ENCODE data around the gene PDE4B. TPM values are rescaled to one million over a fixed set of nuclear protein-coding genes. Genes with fewer than 3 reads are reported as not detected.

The PDE4B gene
- total RNA-seq, 2 donors from 2014 or later, result 1.6 to 12.2 TPM

GRCh38 chr1:66167267-66167666, 374.6 kb downstream of the PDE4B start:
- DNase-seq, result no peak
- H3K4me1 ChIP-seq, result no peaks in the 10 kb centered on the region
- no peak for ATAC-seq
- intact Hi-C loops (cut with DNase I), result no loop called here
- no peak overlapping the region for H3K27ac ChIP-seq
- TF ChIP-seq POLR2A (IDR thresholded peaks at IDR 0.05), result no peak
- TF ChIP-seq CTCF (IDR thresholded peaks at IDR 0.05), result no peak
- no peak overlapping the region for H3K4me3 ChIP-seq
- no peaks in the 10 kb centered on the region for H3K27me3 ChIP-seq
- H3K36me3 ChIP-seq (replicated peaks in 1 of 2; ENCODE audit: insufficient read depth in 1 of 2, low read depth in 2 of 2), result no peaks in the 10 kb centered on the region
- H3K9me3 ChIP-seq, result no peaks in the 10 kb centered on the region

GRCh38 chr1:66168467-66168887, 375.8 kb downstream of the PDE4B start:
- WGBS, 2 donors, result 68 to 71% methylated on average over 5 of the region's 5 CpGs
- H3K4me3 ChIP-seq, result no peak overlapping the region
- no peaks in the 10 kb centered on the region for H3K9me3 ChIP-seq
- TF ChIP-seq CTCF (IDR thresholded peaks at IDR 0.05) (no peak), POLR2A (IDR thresholded peaks at IDR 0.05) (no peak)
- ATAC-seq (no peak), DNase-seq (no peak)
- no peaks in the 10 kb centered on the region for H3K27me3 ChIP-seq
- intact Hi-C loops (cut with DNase I), result no loop called here
- no peaks in the 10 kb centered on the region for H3K4me1 ChIP-seq
- H3K36me3 ChIP-seq (replicated peaks in 1 of 2; ENCODE audit: insufficient read depth in 1 of 2, low read depth in 2 of 2), result no peaks in the 10 kb centered on the region
- H3K27ac ChIP-seq, result no peak overlapping the region

DNA sequence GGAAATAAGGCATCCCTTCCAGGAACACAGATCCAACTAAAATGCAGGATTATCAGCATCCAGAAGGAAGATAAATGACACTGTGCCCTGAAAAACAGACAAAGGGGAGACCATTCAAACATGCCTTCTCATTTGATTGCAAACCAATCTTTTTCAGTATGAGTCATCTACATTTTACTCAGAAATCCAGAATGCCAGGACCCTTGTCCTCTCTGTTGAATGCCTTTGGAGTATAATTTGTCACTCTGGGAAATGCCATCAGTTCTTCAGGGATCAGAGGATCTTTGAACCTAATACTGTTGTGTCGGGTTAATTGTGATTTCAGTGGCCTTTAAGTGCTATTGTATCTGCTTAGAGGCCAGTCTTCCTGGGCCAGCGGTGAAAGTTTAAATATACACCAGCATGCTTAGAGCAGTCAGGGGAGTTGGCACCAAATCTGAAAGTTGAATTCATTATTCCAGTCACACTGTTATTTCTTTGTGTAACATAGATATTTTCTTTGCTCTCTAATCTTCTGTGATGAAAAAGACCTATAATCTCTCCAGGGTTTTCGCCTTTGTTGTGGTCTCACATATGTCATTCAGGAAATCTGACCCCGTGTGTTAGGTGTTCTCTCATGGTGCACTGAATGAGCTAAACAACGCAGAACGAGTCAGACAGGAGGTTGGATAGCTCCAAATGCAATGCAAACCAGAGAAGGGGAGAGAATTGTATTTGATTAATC, 376.4 kb downstream of the PDE4B start:
- no peaks in the 10 kb centered on the region for H3K9me3 ChIP-seq
- no peaks in the 10 kb centered on the region for H3K36me3 ChIP-seq (replicated peaks in 1 of 2; ENCODE audit: insufficient read depth in 1 of 2, low read depth in 2 of 2)
- intact Hi-C loops (cut with DNase I), result no loop called here
- H3K27me3 ChIP-seq, result no peaks in the 10 kb centered on the region
- H3K27ac ChIP-seq, result no peak overlapping the region
- no peaks in the 10 kb centered on the region for H3K4me1 ChIP-seq
- H3K4me3 ChIP-seq, result no peak overlapping the region
- 15 to 24% methylated on average over 6 of the region's 6 CpGs for WGBS, 2 donors
- ATAC-seq, result no peak
- TF ChIP-seq CTCF (IDR thresholded peaks at IDR 0.05), result no peak
- no peak for DNase-seq

DNA sequence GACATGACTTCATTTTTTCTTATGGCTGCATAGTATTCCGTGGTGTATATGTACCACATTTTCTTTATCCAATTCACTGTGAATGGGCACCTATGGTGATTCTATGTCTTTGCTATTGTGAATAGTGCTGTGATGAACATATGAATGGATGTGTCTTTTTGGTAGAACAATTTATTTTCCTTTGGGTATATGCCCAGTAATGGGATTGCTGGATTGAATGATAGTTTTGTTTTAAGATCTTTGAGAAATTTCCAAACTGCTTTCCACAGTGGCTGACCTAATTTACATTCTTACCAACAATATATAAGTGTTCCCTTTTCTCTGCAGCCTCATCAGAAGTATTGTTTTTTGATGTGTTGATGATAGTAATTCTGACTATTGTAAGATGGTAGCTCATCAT, 379.6 kb downstream of the PDE4B start:
- Histone ChIP-seq H3K4me1 (no peaks in the 10 kb centered on the region), H3K4me3 (no peak overlapping the region)
- WGBS, 2 donors, result 73 to 76% methylated on average over 1 of the region's 1 CpG

More for the DNA sequence above, 379.6 kb downstream of the PDE4B start:
- H3K27ac ChIP-seq, result no peak overlapping the region
- no peaks in the 10 kb centered on the region for H3K36me3 ChIP-seq (replicated peaks in 1 of 2; ENCODE audit: insufficient read depth in 1 of 2, low read depth in 2 of 2)
- intact Hi-C loops (cut with DNase I), result no loop called here
- ATAC-seq (no peak), DNase-seq (no peak)
- no peak for TF ChIP-seq CTCF (IDR thresholded peaks at IDR 0.05)
- no peak for TF ChIP-seq POLR2A (IDR thresholded peaks at IDR 0.05)
- H3K9me3 ChIP-seq, result no peaks in the 10 kb centered on the region
- H3K27me3 ChIP-seq, result no peaks in the 10 kb centered on the region

Measured in body of pancreas (tissue), 4 donors.